ENCODE data around the gene DSCAM.

The DSCAM gene

DNA sequence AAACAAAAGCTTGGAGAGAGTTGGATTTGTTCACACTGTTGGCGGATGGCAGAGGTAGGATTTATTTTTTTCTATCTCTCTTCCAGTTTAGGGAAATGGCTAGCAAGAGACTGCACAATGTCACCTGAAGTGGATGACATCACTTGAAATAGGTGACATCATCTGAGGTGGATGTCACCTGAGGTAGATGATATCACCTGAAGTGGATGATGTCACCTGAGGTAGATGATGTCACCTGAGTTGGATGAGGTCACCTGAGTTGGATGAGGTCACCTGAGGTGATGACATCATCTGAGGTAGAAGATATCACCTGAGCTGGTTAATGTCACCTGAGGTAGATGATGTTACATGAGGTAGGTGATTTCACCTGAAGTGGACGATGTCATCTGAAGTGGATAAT is 413.4 kb downstream of the DSCAM start:
- Histone ChIP-seq H3K36me3 (ENCODE audit: control insufficient read depth, insufficient read depth, low read length) (no peaks in the 10 kb centered on the region), H3K9ac (ENCODE audit: low read depth, low read length) (no peak overlapping the region)

DNA sequence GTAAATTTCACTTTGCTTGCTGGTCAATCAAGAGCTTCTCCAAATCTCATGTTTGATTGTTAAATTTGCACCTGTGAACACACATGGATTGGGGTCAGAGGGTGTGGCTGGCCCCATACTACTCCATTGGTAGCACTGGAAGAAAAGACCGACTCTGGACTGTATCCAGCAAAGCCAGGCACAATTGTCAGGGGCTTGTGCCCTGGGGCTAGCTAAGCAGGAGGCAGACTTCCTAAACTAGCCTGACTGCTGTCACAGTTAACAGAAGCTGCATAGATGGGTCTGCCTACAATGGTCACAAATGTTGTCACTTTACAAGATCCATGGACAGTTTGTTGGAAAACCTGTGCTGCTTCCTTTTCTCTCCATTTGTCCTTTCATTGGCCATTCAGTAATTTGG is 421.0 kb downstream of the DSCAM start:
- H3K27me3 ChIP-seq (ENCODE audit: control insufficient read depth, insufficient read depth, low read length), result no peaks in the 10 kb centered on the region
- H3K4me1 ChIP-seq (ENCODE audit: control insufficient read depth, insufficient read depth, low read length), result no peaks in the 10 kb centered on the region
- H3K9me3 ChIP-seq (ENCODE audit: control insufficient read depth, insufficient read depth, low read length), result no peaks in the 10 kb centered on the region
- H3K4me3 ChIP-seq (ENCODE audit: low read depth, low read length), result no peak overlapping the region
- no peaks in the 10 kb centered on the region for H3K36me3 ChIP-seq (ENCODE audit: control insufficient read depth, insufficient read depth, low read length)
- H3K9ac ChIP-seq (ENCODE audit: low read depth, low read length), result no peak overlapping the region

More for the DNA sequence above, 413.4 kb downstream of the DSCAM start:
- Histone ChIP-seq H3K4me1 (ENCODE audit: control insufficient read depth, insufficient read depth, low read length) (no peaks in the 10 kb centered on the region), H3K4me3 (ENCODE audit: low read depth, low read length) (no peak overlapping the region), H3K9me3 (ENCODE audit: control insufficient read depth, insufficient read depth, low read length) (no peaks in the 10 kb centered on the region), H3K27me3 (ENCODE audit: control insufficient read depth, insufficient read depth, low read length) (no peaks in the 10 kb centered on the region)

DNA sequence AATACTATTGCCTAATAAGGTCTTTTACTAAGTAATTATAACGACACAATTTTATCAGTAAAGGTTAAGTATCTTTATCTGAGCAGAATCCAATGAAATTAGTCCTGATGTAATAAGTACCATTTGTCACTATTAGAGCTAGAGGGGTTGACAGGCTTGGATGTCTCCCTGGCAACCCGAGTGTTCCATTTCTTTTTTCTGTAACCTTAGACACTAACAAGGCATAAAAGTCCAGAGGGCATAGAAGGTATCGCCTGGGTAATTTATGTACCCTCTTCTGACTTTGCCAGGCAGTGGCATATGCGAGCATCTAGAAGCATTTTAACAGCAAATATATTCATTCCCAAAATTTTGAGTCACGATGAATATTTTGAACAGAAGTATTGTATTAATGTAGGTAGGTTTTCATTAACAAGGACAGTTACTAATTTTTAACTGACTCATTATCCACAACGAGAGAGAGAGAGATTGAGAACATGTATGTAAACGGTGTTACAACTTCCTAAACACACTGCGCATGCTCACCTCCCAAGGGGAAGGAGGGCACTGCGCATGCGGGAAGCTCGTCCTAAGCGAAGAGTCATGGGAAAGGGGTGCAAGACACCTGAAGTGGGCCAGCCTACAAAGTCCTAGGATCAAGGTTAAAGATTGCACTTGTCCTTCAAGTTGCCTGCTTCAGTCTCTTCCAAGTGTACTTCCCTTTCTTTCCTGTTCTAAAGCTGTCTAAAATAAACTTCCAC is 423.9 kb downstream of the DSCAM start:
- no peaks in the 10 kb centered on the region for H3K9me3 ChIP-seq (ENCODE audit: control insufficient read depth, insufficient read depth, low read length)
- H3K4me1 ChIP-seq (ENCODE audit: control insufficient read depth, insufficient read depth, low read length), result no peaks in the 10 kb centered on the region
- no peaks in the 10 kb centered on the region for H3K36me3 ChIP-seq (ENCODE audit: control insufficient read depth, insufficient read depth, low read length)
- no peaks in the 10 kb centered on the region for H3K27me3 ChIP-seq (ENCODE audit: control insufficient read depth, insufficient read depth, low read length)
- no peak overlapping the region for H3K4me3 ChIP-seq (ENCODE audit: low read depth, low read length)
- H3K9ac ChIP-seq (ENCODE audit: low read depth, low read length), result no peak overlapping the region

DNA sequence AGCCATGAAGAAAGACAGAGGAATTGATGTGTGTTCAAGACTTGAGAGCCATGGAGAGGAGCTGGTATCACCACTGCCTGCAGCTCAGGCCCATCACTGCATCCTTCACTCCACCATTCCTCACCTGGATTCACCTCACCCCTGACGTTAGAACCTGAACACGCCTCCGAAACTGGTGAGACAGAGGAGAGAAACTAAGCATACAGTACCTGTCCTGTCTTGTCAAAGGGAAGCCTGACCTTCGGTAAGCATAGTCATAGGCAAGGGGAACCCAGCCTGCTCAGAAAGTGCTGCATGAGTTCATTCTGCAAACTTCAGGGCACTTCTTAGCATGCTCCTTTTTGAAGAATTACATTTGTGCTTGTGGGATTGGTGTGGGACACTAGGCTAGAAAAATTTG is 425.8 kb downstream of the DSCAM start:
- no peaks in the 10 kb centered on the region for H3K4me1 ChIP-seq (ENCODE audit: control insufficient read depth, insufficient read depth, low read length)
- no peak overlapping the region for H3K9ac ChIP-seq (ENCODE audit: low read depth, low read length)
- H3K36me3 ChIP-seq (ENCODE audit: control insufficient read depth, insufficient read depth, low read length), result no peaks in the 10 kb centered on the region
- no peaks in the 10 kb centered on the region for H3K27me3 ChIP-seq (ENCODE audit: control insufficient read depth, insufficient read depth, low read length)
- H3K4me3 ChIP-seq (ENCODE audit: low read depth, low read length), result no peak overlapping the region
- no peaks in the 10 kb centered on the region for H3K9me3 ChIP-seq (ENCODE audit: control insufficient read depth, insufficient read depth, low read length)

DNA sequence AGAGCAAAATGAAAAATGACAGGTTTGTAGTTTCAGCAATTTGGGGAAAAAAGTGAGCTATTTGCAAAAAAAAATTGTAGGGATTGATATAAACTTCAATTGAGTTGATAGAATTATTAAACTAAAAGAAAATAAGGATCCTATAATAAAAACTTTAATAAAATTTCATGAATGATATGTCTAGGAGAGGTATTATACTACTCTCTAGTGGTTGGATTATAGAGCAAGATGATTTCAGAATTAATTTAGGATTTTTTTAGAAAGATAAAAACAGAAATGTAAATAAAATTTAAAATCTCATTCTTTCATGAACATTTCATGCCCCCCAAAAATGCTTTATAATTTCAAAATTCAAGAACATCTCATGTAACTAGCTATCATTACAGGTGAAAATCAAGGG is 430.4 kb downstream of the DSCAM start:
- no peaks in the 10 kb centered on the region for H3K36me3 ChIP-seq (ENCODE audit: control insufficient read depth, insufficient read depth, low read length)
- H3K9me3 ChIP-seq (ENCODE audit: control insufficient read depth, insufficient read depth, low read length), result no peaks in the 10 kb centered on the region
- no peaks in the 10 kb centered on the region for H3K27me3 ChIP-seq (ENCODE audit: control insufficient read depth, insufficient read depth, low read length)
- no peak overlapping the region for H3K9ac ChIP-seq (ENCODE audit: low read depth, low read length)
- no peaks in the 10 kb centered on the region for H3K4me1 ChIP-seq (ENCODE audit: control insufficient read depth, insufficient read depth, low read length)
- H3K4me3 ChIP-seq (ENCODE audit: low read depth, low read length), result no peak overlapping the region

DNA sequence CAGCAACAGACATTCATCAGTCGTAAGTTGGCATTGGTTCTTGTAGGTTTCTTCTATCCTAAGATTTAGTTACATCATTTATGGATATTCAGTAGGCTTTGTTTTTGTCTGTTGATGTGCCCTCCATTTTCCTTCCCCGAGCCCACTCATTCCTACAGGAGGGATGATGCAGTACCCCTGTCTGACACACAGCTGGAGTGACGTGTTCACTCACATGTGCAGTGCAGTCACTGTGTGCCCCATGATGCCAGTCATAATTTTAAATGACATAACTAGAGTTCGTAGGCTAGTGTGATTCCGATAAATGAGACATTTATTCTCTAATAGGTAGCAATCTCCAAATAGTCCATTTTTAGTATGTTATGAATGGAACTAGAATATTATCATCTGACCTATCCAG is 438.4 kb downstream of the DSCAM start:
- no peak overlapping the region for H3K4me3 ChIP-seq (ENCODE audit: low read depth, low read length)
- no peaks in the 10 kb centered on the region for H3K36me3 ChIP-seq (ENCODE audit: control insufficient read depth, insufficient read depth, low read length)
- H3K4me1 ChIP-seq (ENCODE audit: control insufficient read depth, insufficient read depth, low read length), result no peaks in the 10 kb centered on the region
- no peak overlapping the region for H3K9ac ChIP-seq (ENCODE audit: low read depth, low read length)
- H3K27me3 ChIP-seq (ENCODE audit: control insufficient read depth, insufficient read depth, low read length), result no peaks in the 10 kb centered on the region
- H3K9me3 ChIP-seq (ENCODE audit: control insufficient read depth, insufficient read depth, low read length), result no peaks in the 10 kb centered on the region

DNA sequence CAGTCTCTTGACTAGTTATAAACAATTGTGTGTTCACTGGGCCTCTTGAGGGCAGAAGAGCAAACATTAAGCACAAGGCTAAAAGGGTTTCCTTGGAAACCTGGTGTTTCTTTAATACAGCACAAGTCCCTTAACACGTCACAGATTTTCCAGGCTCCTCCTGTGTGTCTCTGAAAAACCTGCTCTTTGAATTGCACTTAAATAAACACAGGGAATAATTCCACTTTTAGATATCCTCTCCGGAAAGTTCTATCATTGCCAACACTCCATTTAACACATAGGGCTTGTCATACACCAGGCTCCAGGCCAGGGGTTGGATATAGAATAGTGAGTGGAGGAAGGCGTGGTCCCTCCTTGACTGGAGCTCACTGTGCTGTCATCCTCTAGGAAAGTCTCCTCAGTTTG is 442.6 kb downstream of the DSCAM start:
- Histone ChIP-seq H3K9ac (ENCODE audit: low read depth, low read length) (no peak overlapping the region), H3K36me3 (ENCODE audit: control insufficient read depth, insufficient read depth, low read length) (no peaks in the 10 kb centered on the region), H3K27me3 (ENCODE audit: control insufficient read depth, insufficient read depth, low read length) (no peaks in the 10 kb centered on the region), H3K4me1 (ENCODE audit: control insufficient read depth, insufficient read depth, low read length) (no peaks in the 10 kb centered on the region), H3K9me3 (ENCODE audit: control insufficient read depth, insufficient read depth, low read length) (no peaks in the 10 kb centered on the region), H3K4me3 (ENCODE audit: low read depth, low read length) (no peak overlapping the region)

DNA sequence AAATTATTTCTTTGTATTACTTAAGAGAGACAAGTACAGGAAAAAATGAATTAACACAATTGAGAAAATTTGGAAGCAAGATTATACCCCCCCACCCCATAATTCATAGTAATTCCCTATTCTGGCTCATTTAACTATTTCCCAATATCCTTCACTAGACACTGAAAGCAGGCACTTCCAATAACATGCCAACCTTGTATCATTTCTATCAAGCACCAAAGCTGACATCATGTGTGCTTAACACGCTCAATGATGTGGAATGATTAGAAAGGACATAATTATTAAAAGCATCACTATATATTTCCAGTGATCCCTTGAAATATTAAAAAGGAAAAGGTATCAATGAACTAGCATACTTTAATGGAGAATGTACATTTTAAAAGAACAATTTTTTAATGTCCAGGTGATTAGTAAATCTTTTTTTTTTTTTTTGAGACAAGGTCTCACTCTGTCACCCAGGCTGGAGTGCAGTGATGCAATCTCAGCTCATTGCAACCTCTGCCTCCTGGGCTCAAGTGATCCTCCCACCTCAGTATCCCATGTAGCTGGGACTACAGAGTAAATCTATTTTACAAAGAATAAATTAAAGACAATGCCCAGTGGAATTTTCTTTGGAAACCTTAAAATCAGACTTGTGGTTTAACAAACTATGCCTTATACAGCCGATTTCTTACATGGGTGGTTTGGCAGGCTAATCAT is 443.9 kb downstream of the DSCAM start:
- H3K4me3 ChIP-seq (ENCODE audit: low read depth, low read length), result no peak overlapping the region
- H3K9me3 ChIP-seq (ENCODE audit: control insufficient read depth, insufficient read depth, low read length), result no peaks in the 10 kb centered on the region
- H3K36me3 ChIP-seq (ENCODE audit: control insufficient read depth, insufficient read depth, low read length), result no peaks in the 10 kb centered on the region

DNA sequence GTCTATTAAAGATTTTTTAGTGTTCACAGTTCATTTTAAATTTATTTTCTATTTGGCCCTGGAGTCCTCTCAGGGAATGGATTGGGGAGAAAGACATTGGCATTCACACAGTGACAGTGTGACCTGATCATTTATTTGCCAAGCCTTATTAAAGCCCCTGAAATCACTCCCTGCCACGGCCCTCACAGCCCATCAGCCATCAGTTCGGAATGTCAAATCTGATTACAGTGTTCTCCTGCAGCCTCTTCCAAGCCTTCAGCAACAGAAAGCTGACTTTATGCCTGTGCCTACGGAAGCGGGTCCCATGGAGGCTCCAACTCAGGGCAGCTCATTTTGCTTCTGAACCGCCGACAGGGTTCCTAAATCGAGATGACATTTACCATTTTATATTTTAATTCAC is 451.2 kb downstream of the DSCAM start:
- Histone ChIP-seq H3K4me1 (ENCODE audit: control insufficient read depth, insufficient read depth, low read length) (no peaks in the 10 kb centered on the region), H3K9me3 (ENCODE audit: control insufficient read depth, insufficient read depth, low read length) (no peaks in the 10 kb centered on the region)

More for the DNA sequence above, 443.9 kb downstream of the DSCAM start:
- Histone ChIP-seq H3K4me1 (ENCODE audit: control insufficient read depth, insufficient read depth, low read length) (no peaks in the 10 kb centered on the region), H3K27me3 (ENCODE audit: control insufficient read depth, insufficient read depth, low read length) (no peaks in the 10 kb centered on the region), H3K9ac (ENCODE audit: low read depth, low read length) (no peak overlapping the region)

DNA sequence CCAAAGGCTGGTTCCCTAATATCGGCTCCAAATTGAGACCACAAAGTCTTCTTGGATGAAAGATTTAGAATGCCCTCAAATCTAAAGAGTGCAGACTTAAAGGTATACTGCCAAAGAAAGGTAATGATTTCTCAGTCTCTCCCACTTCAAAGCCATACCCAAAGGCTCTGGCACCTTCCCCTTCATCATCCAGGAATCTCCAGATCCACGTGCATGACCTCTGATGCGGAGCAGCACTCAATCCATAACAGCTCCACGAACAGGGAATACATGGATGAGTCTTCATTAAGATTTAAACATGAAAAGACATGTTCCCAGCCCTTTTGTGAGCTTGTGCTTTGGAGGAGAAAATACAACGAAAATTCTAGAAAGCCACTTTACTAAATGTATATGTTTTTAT is 453.9 kb downstream of the DSCAM start:
- Histone ChIP-seq H3K36me3 (ENCODE audit: control insufficient read depth, insufficient read depth, low read length) (no peaks in the 10 kb centered on the region), H3K9ac (ENCODE audit: low read depth, low read length) (no peak overlapping the region), H3K9me3 (ENCODE audit: control insufficient read depth, insufficient read depth, low read length) (no peaks in the 10 kb centered on the region), H3K27me3 (ENCODE audit: control insufficient read depth, insufficient read depth, low read length) (no peaks in the 10 kb centered on the region), H3K4me3 (ENCODE audit: low read depth, low read length) (no peak overlapping the region), H3K4me1 (ENCODE audit: control insufficient read depth, insufficient read depth, low read length) (no peaks in the 10 kb centered on the region)

More for the DNA sequence above, 451.2 kb downstream of the DSCAM start:
- Histone ChIP-seq H3K4me3 (ENCODE audit: low read depth, low read length) (no peak overlapping the region), H3K36me3 (ENCODE audit: control insufficient read depth, insufficient read depth, low read length) (no peaks in the 10 kb centered on the region), H3K27me3 (ENCODE audit: control insufficient read depth, insufficient read depth, low read length) (no peaks in the 10 kb centered on the region), H3K9ac (ENCODE audit: low read depth, low read length) (no peak overlapping the region)

DNA sequence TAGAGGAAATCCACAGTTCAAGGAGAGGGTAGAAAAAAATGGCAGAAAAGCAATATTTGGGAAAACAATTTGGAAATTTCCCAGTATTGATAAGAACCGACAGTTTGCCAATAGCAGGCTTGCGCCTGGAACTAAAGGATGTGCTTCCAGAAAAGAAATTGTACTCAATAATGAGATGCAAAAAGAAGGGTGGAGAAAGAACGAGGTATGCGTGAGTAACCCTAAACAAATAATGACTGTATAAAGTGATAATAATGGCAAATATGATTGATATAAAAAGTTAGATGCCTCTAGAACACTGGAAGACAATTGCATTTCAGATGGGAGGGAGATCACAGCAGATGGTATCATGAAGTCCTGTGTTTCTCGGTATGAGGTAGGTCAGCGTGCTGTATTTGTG is 458.9 kb downstream of the DSCAM start:
- no peaks in the 10 kb centered on the region for H3K4me1 ChIP-seq (ENCODE audit: control insufficient read depth, insufficient read depth, low read length)
- H3K9ac ChIP-seq (ENCODE audit: low read depth, low read length), result no peak overlapping the region
- H3K27me3 ChIP-seq (ENCODE audit: control insufficient read depth, insufficient read depth, low read length), result no peaks in the 10 kb centered on the region
- H3K4me3 ChIP-seq (ENCODE audit: low read depth, low read length), result no peak overlapping the region
- H3K9me3 ChIP-seq (ENCODE audit: control insufficient read depth, insufficient read depth, low read length), result no peaks in the 10 kb centered on the region
- no peaks in the 10 kb centered on the region for H3K36me3 ChIP-seq (ENCODE audit: control insufficient read depth, insufficient read depth, low read length)
